ENCODE data around the gene PDXK.

Gene PDXK

DNA sequence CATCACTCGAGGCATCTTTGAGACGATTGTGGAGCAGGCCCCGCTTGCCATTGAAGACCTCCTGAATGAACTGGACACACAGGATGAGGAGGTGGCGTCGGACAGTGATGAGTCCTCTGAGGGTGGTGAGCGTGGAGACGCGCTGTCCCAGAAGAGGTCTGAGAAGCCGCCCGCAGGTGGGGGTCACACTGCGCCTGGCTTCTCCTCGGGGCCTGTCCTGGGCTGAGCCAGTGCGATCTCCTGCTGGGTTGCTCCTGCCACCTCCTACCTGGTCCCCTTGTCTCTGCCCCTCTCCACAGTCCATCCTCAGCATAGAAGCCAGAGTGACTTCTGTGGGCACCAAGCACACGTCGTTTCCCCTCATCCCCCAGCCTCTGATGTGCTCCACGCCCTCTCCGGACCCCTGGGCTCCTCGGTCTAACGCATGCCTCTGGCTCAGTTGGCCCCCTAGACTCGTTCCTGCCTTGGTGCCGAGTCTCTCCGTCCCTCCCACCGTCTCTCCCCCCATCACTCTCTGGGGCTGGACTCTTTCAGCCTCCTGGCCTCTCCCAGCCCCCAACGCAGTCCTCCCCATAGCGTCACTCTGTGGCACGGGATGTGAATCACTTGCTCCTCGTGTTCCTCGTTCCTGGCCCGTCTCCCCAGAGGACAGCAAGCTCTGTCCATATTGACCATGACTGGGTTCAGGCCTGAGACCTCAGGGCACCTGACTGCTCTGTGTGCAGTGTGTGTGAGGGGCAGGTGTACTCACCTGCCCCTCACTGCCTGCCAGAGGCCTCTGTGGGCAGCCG is 79.2 kb downstream of the PDXK start:
- TF ChIP-seq, protein P1, sequence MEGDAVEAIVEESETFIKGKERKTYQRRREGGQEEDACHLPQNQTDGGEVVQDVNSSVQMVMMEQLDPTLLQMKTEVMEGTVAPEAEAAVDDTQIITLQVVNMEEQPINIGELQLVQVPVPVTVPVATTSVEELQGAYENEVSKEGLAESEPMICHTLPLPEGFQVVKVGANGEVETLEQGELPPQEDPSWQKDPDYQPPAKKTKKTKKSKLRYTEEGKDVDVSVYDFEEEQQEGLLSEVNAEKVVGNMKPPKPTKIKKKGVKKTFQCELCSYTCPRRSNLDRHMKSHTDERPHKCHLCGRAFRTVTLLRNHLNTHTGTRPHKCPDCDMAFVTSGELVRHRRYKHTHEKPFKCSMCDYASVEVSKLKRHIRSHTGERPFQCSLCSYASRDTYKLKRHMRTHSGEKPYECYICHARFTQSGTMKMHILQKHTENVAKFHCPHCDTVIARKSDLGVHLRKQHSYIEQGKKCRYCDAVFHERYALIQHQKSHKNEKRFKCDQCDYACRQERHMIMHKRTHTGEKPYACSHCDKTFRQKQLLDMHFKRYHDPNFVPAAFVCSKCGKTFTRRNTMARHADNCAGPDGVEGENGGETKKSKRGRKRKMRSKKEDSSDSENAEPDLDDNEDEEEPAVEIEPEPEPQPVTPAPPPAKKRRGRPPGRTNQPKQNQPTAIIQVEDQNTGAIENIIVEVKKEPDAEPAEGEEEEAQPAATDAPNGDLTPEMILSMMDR (IDR thresholded peaks at IDR 0.05; ENCODE audit: control insufficient read depth, insufficient read depth, low read depth, low read length, missing control alignments): no peak
- no peak for DNase-seq (ENCODE audit: low read depth)

DNA sequence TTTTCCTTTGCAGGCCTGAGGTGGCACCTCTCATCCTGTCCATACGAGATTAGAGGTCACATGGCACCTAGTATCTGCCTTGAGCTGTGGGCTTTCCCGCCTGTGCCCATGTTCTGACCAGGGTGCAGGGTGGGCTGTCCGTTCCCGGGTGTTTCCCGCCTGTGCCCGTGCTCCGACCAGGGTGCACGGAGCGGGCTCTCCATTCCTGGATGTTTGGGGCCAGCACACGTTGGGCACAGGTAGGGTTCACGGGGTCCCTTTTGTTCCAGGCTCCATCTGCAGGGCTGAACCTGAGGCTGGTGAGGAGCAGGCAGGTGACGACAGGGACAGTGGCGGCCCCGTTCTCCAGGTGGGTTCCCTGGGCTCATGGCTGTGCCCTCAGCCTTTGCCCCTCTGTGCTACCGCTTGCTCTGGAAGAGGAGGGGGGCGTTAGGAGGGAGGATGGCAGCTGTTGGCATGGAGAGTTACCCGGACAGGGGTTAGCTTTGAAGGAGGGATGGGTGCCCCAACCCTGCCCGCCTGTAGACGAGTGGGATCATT is 80.4 kb downstream of the PDXK start:
- no peak for DNase-seq (ENCODE audit: low read depth)
- no peak overlapping the region for H3K4me3 ChIP-seq (ENCODE audit: control insufficient read depth, low read depth, low read length)
- TF ChIP-seq, protein P1 (IDR thresholded peaks at IDR 0.05; ENCODE audit: control insufficient read depth, insufficient read depth, low read depth, low read length, missing control alignments): no peak

More for the DNA sequence above, 79.2 kb downstream of the PDXK start:
- H3K4me3 ChIP-seq (ENCODE audit: control insufficient read depth, low read depth, low read length): no peak overlapping the region

GRCh38 chr21:43800124-43800523 is 81.2 kb downstream of the PDXK start:
- no peak overlapping the region for H3K4me3 ChIP-seq (ENCODE audit: control insufficient read depth, low read depth, low read length)
- DNase-seq (ENCODE audit: low read depth): no peak
- TF ChIP-seq, protein P1 (IDR thresholded peaks at IDR 0.05; ENCODE audit: control insufficient read depth, insufficient read depth, low read depth, low read length, missing control alignments): no peak

GRCh38 chr21:43800566-43800965 is 81.6 kb downstream of the PDXK start:
- no peak for DNase-seq (ENCODE audit: low read depth)
- TF ChIP-seq, protein P1 (IDR thresholded peaks at IDR 0.05; ENCODE audit: control insufficient read depth, insufficient read depth, low read depth, low read length, missing control alignments): no peak
- H3K4me3 ChIP-seq (ENCODE audit: control insufficient read depth, low read depth, low read length): no peak overlapping the region

DNA sequence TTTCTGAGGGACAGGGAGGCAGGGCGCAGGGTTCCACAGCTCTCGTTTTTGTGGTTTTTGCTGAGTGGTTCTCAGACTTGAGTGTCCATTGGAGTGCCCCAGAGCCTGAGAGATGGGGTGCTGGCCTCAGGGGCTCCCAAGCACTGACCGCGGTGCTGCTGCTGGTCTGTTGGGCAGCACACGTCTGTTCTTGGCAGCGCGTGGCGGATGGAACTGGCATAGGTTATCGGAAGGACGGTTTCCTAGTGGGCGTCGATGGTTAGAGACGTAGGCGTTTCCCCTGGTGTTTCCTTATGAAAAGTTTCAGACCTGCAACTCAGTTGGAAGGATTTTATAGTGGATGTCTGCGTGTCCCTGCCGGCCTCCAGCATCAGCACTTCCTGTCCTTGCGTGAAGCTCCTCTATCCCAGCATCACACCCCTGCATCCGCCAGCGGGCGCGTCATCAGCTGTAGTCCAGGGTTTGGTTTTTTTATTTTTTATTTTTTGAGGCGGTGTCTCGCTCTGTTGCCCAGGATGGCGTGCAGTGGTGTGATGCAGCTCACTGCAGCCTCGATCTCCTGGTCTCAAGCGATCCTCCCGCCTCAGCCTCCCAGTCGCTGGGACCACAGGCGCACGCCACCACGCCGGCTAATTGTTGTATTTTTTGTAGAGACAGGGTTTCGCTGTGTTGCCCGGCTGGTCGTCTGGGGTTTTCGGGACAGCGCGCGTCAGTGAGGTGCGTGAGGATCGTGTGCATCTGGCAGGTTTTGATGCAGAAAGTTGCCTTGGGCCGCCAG is 82.3 kb downstream of the PDXK start:
- no peak for DNase-seq (ENCODE audit: low read depth)
- H3K4me3 ChIP-seq (ENCODE audit: control insufficient read depth, low read depth, low read length): no peak overlapping the region
- TF ChIP-seq, protein P1 (IDR thresholded peaks at IDR 0.05; ENCODE audit: control insufficient read depth, insufficient read depth, low read depth, low read length, missing control alignments): no peak

GRCh38 chr21:43802713-43803313 is 83.9 kb downstream of the PDXK start:
- TF ChIP-seq, protein P1 (IDR thresholded peaks at IDR 0.05; ENCODE audit: control insufficient read depth, insufficient read depth, low read depth, low read length, missing control alignments): no peak
- no peak overlapping the region for H3K4me3 ChIP-seq (ENCODE audit: control insufficient read depth, low read depth, low read length)

More at GRCh38 chr21:43802713-43803313, 83.9 kb downstream of the PDXK start:
- DNase-seq (ENCODE audit: low read depth): no peak

Data from AG09309 (cell line).